HEK293T (cell line): ENCODE measurements around the gene DIDO1.

Experiments
- CTCF ChIA-PET: fragments of 350-600 bp; formaldehyde crosslinking; extraction: SDS; loops from one replicate; lab custom pipeline; 2021; ENCODE audit warnings: antibody characterized with exemption, inconsistent platforms; lab: Yijun Ruan, JAX
- POLR2A ChIA-PET: fragments of 350-600 bp; formaldehyde crosslinking; extraction: SDS; loops from one replicate; lab custom pipeline; 2020; ENCODE audit warnings: antibody characterized with exemption, inconsistent platforms; lab: Yijun Ruan, JAX
- DNase-seq: peaks from one replicate; pipeline ENCODE4 v3.0.0; 2012; ENCODE audit warnings: mixed read lengths; ENCODE audit errors: extremely low spot score
- ARNT ChIP-seq: fragments of 450-650 bp; IDR thresholded peaks from 2 replicates; pipeline ENCODE4 v1.6.1; 2017; ENCODE audit warnings: mild to moderate bottlenecking
- BHLHE40 ChIP-seq: fragments of 450-650 bp; IDR thresholded peaks from 2 replicates; pipeline ENCODE4 v1.6.1; 2016; ENCODE audit warnings: mild to moderate bottlenecking, moderate library complexity, borderline replicate concordance
- CTBP1 ChIP-seq: fragments of 450-650 bp; IDR thresholded peaks from 2 replicates; pipeline ENCODE4 v1.6.1; 2016; ENCODE audit warnings: borderline replicate concordance
- ELF4 ChIP-seq: fragments of 450-650 bp; IDR thresholded peaks from 2 replicates; pipeline ENCODE4 v1.6.1; 2017; ENCODE audit warnings: antibody characterized with exemption
- FOXA1 ChIP-seq: fragments of 450-650 bp; IDR thresholded peaks from 2 replicates; pipeline ENCODE4 v1.6.1; 2016; ENCODE audit warnings: mild to moderate bottlenecking
- FOXK2 ChIP-seq: fragments of 450-650 bp; IDR thresholded peaks from 2 replicates; pipeline ENCODE4 v1.6.1; 2016; ENCODE audit warnings: mild to moderate bottlenecking
- FOXM1 ChIP-seq: fragments of 450-650 bp; IDR thresholded peaks from 2 replicates; pipeline ENCODE4 v1.6.1; 2017; ENCODE audit warnings: mild to moderate bottlenecking, borderline replicate concordance
- HDGF ChIP-seq: fragments of 450-650 bp; IDR thresholded peaks from 2 replicates; pipeline ENCODE4 v1.6.1; 2017; ENCODE audit warnings: antibody characterized with exemption, borderline replicate concordance
- L3MBTL2 ChIP-seq: fragments of 450-650 bp; conservative IDR thresholded peaks from 2 replicates; pipeline ENCODE4 v1.6.1; 2016; ENCODE audit warnings: mild to moderate bottlenecking
- LEF1 ChIP-seq: fragments of 450-650 bp; IDR thresholded peaks from 2 replicates; pipeline ENCODE4 v1.6.1; 2017; ENCODE audit warnings: mild to moderate bottlenecking, borderline replicate concordance
- NFRKB ChIP-seq: fragments of 450-650 bp; IDR thresholded peaks from 2 replicates; pipeline ENCODE4 v1.6.1; 2016; ENCODE audit warnings: mild to moderate bottlenecking, moderate library complexity
- PKNOX1 ChIP-seq: fragments of 450-650 bp; IDR thresholded peaks from 2 replicates; pipeline ENCODE4 v1.6.1; 2016
- SP1 ChIP-seq: fragments of 450-650 bp; IDR thresholded peaks from 2 replicates; pipeline ENCODE4 v1.6.1; 2017
- SUZ12 ChIP-seq: fragments of 450-650 bp; IDR thresholded peaks from 2 replicates; pipeline ENCODE4 v1.6.1; 2016; ENCODE audit warnings: mild to moderate bottlenecking
- TARDBP ChIP-seq: fragments of 450-650 bp; IDR thresholded peaks from 2 replicates; pipeline ENCODE4 v1.6.1; 2016
- ZNF384 ChIP-seq: fragments of 450-650 bp; IDR thresholded peaks from 2 replicates; pipeline ENCODE4 v1.6.1; 2016

Gene DIDO1

GRCh38 chr20:62921119-62921687, 5.1 kb downstream of the DIDO1 start:
- ChIA-PET CTCF (interaction anchor here (0.6 to 1.1 kb wide), 5 partner anchors 18 to 297 kb away, joined by 3 to 5 read pairs (median 3); no protein-coding TSS in a partner anchor), POLR2A (no interaction called here)
- peak; percentile 75 for DNase-seq
- TF ChIP-seq PKNOX1 (peak; percentile 57), HDGF (no peak)

- TF ChIP-seq ZNF384 (no peak), NFRKB (no peak), ELF4 (no peak), LEF1 (no peak), SUZ12 (no peak)
- POLR2A ChIA-PET: no interaction called here
- CTCF ChIA-PET: interaction anchor here (0.6 to 5.5 kb wide), 4 partner anchors 13 to 1659 kb away, joined by 4 to 20 read pairs (median 5); no protein-coding TSS in a partner anchor
- no peak for DNase-seq
These were observed 6.2 kb downstream of the DIDO1 start for GRCh38 chr20:62920039-62920645.

GRCh38 chr20:62918831-62919230, 7.5 kb downstream of the DIDO1 start:
- TF ChIP-seq ZNF384 (no peak), CTBP1 (no peak), ELF4 (no peak), BHLHE40 (no peak)
- no peak for DNase-seq
- ChIA-PET POLR2A (no interaction called here), CTCF (interaction anchor here (1.4 to 5.5 kb wide), 3 partner anchors 8 to 18 kb away, joined by 3 to 20 read pairs (median 7); partner anchors contain the start of gene DIDO1)

GRCh38 chr20:62918147-62918546, 8.2 kb downstream of the DIDO1 start:
- ChIA-PET POLR2A (interaction anchor here (1.2 kb wide), 1 partner anchor 19 kb away, joined by 3 read pairs; the partner anchor contains the start of gene GID8), CTCF (interaction anchor here (1.4 to 5.5 kb wide), 3 partner anchors 9 to 18 kb away, joined by 3 to 20 read pairs (median 7); partner anchors contain the start of gene DIDO1)
- DNase-seq: no peak
- no peak for TF ChIP-seq PKNOX1
- TF ChIP-seq FOXM1: no peak
- TF ChIP-seq SP1: no peak
- TF ChIP-seq ELF4: no peak
- TF ChIP-seq SUZ12: no peak
- TF ChIP-seq TARDBP: no peak
- no peak for TF ChIP-seq HDGF

- ChIA-PET CTCF (interaction anchor here (0.7 to 5.5 kb wide), 4 partner anchors 9 to 37 kb away, joined by 3 to 20 read pairs (median 5); partner anchors contain the start of gene DIDO1), POLR2A (interaction anchor here (1.2 kb wide), 1 partner anchor 20 kb away, joined by 3 read pairs; the partner anchor contains the start of gene GID8)
- TF ChIP-seq PKNOX1: no peak
- no peak for TF ChIP-seq ELF4
- no peak for TF ChIP-seq FOXM1
- TF ChIP-seq HDGF: no peak
- no peak for TF ChIP-seq L3MBTL2
- TF ChIP-seq ARNT: no peak
- TF ChIP-seq FOXA1: no peak
- TF ChIP-seq TARDBP: no peak
- TF ChIP-seq LEF1: no peak
- DNase-seq: no peak
These were observed 8.6 kb downstream of the DIDO1 start for GRCh38 chr20:62917720-62918119.

GRCh38 chr20:62916703-62917476, 9.4 kb downstream of the DIDO1 start:
- DNase-seq: no peak
- CTCF ChIA-PET: interaction anchor here (0.7 to 5.5 kb wide), 2 partner anchors 9 to 38 kb away, joined by 3 to 20 read pairs; no protein-coding TSS in a partner anchor
- POLR2A ChIA-PET: interaction anchor here (0.8 kb wide), 1 partner anchor 120 kb away, joined by 3 read pairs; the partner anchor contains the start of gene MRGBP
- TF ChIP-seq SP1 (no peak), PKNOX1 (no peak), ZNF384 (no peak), FOXK2 (no peak), FOXM1 (no peak), ELF4 (no peak), LEF1 (no peak), BHLHE40 (no peak), SUZ12 (no peak), L3MBTL2 (no peak), TARDBP (no peak), CTBP1 (no peak), HDGF (no peak), FOXA1 (no peak), ARNT (no peak), NFRKB (no peak)
